Naive B cell (primary cell): ENCODE measurements around the gene S100A2. TPM values are rescaled to one million over a fixed set of nuclear protein-coding genes. Genes with fewer than 3 reads are reported as not detected.

Experiments used
- ATAC-seq, 2 donors: fragments of 150-1000 bp; cut with Tn5 transposase; 2 replicates each; pipeline ENCODE4 v1.10.0; 2021; ENCODE audit warnings: low read depth in 2 of 2, mild to moderate bottlenecking in 2 of 2, moderate library complexity in 2 of 2
- DNase-seq: peaks from one replicate; pipeline ENCODE4 v3.0.0; 2022
- H3K27ac Mint-ChIP-seq, 6 donors: one replicate each; pipeline ENCODE4 v1.8.0; 2020 to 2022; ENCODE audit warnings: mild to moderate bottlenecking in 6 of 6, mixed read lengths in 6 of 6, moderate library complexity in 5 of 6, inconsistent platforms in 2 of 6
- H3K27me3 Mint-ChIP-seq, 3 donors: one replicate each; pipeline ENCODE4 v1.8.0; 2021 to 2022; ENCODE audit warnings: mixed read lengths in 3 of 3, mild to moderate bottlenecking in 1 of 3
- H3K36me3 Mint-ChIP-seq, 2 donors: one replicate each; pipeline ENCODE4 v1.8.0; 2020 to 2022; ENCODE audit warnings: mixed read lengths in 2 of 2, inconsistent platforms in 1 of 2, mild to moderate bottlenecking in 1 of 2
- H3K4me1 Mint-ChIP-seq, 3 donors: one replicate each; pipeline ENCODE4 v1.8.0; 2020 to 2022; ENCODE audit warnings: mixed read lengths in 3 of 3, inconsistent platforms in 1 of 3, mild to moderate bottlenecking in 1 of 3, moderate library complexity in 1 of 3
- H3K4me3 Mint-ChIP-seq, 8 donors: one replicate each; pipeline ENCODE4 v1.8.0; 2020 to 2022; ENCODE audit warnings: mild to moderate bottlenecking in 8 of 8, mixed read lengths in 8 of 8, moderate library complexity in 8 of 8, inconsistent platforms in 2 of 8
- H3K9me3 Mint-ChIP-seq, 7 donors: one replicate each; pipeline ENCODE4 v1.8.0; 2020 to 2022; ENCODE audit warnings: mixed read lengths in 7 of 7, mild to moderate bottlenecking in 5 of 7, inconsistent platforms in 2 of 7, moderate library complexity in 1 of 7
- polyA plus RNA-seq, 6 donors: library from polyadenylated mRNA; unstranded; fragments of 300-500 nt; fragmentation: Illumina TruSeq; gene quantifications; one replicate each; pipeline ENCODE4 v1.2.3, GENCODE V29; 2021; ENCODE audit warnings: low read depth in 6 of 6

The S100A2 gene
- not detected for polyA plus RNA-seq

DNA sequence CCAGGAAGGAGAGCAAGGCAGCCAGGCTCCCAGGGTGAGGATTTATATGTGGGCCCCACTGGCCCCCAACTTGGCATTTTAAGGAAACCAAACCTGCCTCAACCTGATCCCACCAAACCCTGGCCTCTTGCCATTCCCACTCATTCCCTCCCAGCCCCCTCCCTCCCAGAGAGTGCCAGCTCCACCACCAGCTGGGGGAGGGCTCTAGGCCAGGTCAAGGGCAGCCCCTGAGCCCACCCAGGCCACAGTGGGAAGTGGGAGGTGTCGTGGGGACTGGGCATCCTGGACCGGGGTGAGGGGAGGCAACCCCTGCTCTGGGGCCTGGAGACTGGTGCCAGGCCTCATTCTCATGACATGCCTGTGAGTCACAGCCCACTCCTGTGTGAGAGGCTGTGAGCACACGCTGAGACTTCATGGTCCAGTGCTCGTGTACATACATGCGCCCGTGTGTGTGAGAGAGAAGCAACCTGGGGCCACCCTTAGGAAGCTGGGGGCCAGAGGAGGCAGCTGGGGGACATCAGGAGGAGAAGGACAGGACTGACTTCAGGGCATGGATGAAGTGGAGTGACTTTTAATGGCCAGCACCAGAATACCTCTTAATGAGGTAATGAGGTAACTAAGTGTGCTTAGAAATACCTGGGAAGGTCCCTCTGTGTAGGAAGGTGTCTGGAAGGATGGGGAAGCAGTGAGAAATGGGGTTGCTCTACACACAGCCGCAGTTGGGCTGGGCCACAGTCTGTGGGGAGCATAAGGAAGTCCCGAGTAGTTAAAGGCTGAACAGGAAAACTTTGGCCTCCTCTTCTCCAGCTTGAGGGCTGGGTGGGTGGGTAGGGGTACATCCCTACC lies at the start of gene S100A2:
Gene S100A2, minus strand, starts transcription at position 316 of the 846 bp plus-strand sequence. CDS start 1,967 bp downstream, outside the sequence.
- Mint-ChIP-seq H3K9me3 (no peaks in the 10 kb centered on the region), H3K27ac (peak within 1 kb of the TSS; percentile 72 to 94 (median 81)), H3K4me3 (peak within 1 kb of the TSS in 3 of 8 donors; percentile 19 to 61 (median 36)), H3K27me3 (peaks cover 0 to 16% (median 11%) of the 10 kb centered on the region in 3 donors), H3K4me1 (peaks cover 20 to 26% (median 24%) of the 10 kb centered on the region in 3 donors), H3K36me3 (no peaks in the 10 kb centered on the region)
- ATAC-seq (peak; percentile 70 to 75), DNase-seq (no peak)

DNA sequence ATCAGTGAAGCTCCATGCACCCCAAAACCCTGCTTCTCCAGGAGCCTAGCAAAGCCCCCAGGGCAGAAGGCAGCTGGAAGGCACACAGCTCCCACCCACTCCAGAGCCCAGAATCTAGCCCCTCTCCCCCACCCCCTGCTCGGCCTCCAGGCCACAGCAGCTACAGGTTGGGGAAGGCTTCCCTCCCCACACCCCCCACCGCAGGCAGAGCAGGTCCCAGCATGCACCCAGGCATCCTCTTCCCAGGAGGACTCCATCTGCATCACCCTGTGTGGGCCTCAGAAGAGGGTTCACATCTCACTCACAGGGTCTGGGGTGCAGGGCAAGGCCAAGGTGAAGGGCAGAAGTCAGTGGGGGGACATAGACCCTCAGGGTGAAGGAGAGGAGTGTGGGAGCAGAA lies 49.8 kb upstream of the S100A2 start:
- DNase-seq: no peak
- ATAC-seq: no peak
- no peak overlapping the region for H3K4me3 Mint-ChIP-seq
- H3K4me1 Mint-ChIP-seq: peaks cover 0 to 11% (median 0%) of the 10 kb centered on the region in 3 donors
- H3K9me3 Mint-ChIP-seq: peaks cover 0 to 2% (median 0%) of the 10 kb centered on the region in 7 donors
- H3K27me3 Mint-ChIP-seq: no peaks in the 10 kb centered on the region
- H3K27ac Mint-ChIP-seq: no peak overlapping the region
- no peaks in the 10 kb centered on the region for H3K36me3 Mint-ChIP-seq

DNA sequence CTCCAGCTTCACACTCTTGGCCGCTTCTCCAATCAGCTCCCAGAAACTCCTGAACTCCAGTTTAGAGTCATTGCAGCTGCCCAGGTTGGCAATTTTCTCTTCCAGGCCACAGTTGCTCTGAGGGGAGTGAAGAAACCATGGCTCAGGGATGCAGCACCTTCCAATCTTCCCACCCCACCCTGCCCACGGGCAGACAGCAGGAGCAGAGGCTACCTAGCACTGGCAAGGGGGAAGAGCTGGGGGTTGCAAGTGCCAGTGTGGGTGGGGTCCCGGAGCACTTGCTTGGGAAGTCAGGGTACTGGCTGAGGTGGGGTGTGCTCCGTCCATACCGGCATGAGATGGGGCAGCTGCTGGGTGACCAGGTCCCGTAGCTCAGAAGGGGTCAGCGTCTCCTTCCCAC lies 49.3 kb upstream of the S100A2 start:
- H3K4me1 Mint-ChIP-seq: peaks cover 0 to 11% (median 0%) of the 10 kb centered on the region in 3 donors
- H3K4me3 Mint-ChIP-seq: no peak overlapping the region
- H3K9me3 Mint-ChIP-seq: peaks cover 0 to 2% (median 0%) of the 10 kb centered on the region in 7 donors
- no peaks in the 10 kb centered on the region for H3K36me3 Mint-ChIP-seq
- no peaks in the 10 kb centered on the region for H3K27me3 Mint-ChIP-seq
- no peak overlapping the region for H3K27ac Mint-ChIP-seq
- ATAC-seq (no peak), DNase-seq (no peak)

DNA sequence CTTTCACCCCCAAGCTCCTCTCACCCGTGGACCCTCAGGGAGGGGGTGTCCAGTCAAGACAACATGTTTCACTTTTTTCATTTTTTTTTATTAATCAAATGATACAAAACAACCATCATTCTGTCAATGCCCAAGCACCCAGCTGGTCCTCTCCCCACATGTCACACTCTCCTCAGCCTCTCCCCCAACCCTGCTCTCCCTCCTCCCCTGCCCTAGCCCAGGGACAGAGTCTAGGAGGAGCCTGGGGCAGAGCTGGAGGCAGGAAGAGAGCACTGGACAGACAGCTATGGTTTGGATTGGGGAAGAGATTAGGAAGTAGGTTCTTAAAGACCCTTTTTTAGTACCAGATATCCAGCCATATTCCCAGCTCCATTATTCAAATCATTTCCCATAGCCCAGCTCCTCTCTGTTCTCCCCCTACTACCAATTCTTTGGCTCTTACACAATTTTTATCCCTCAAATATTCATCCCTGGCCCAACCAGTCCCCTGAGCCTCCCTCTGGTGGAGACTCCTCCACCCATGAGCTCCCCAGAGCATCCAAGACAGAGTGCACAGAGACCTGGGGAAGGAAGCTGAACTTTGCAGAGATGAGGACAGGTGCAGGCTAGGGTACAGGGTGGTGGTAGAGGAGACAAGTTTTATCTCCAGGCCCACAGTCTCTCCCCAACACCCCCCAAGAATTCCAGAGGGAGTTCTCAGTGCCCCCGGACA lies 48.7 kb upstream of the S100A2 start:
- peaks cover 0 to 11% (median 0%) of the 10 kb centered on the region in 3 donors for H3K4me1 Mint-ChIP-seq
- no peaks in the 10 kb centered on the region for H3K27me3 Mint-ChIP-seq
- no peaks in the 10 kb centered on the region for H3K9me3 Mint-ChIP-seq
- ATAC-seq (no peak), DNase-seq (no peak)
- H3K36me3 Mint-ChIP-seq: no peaks in the 10 kb centered on the region
- H3K27ac Mint-ChIP-seq: peak overlapping the region in 2 of 6 donors; percentile 49 to 78
- no peak overlapping the region for H3K4me3 Mint-ChIP-seq

DNA sequence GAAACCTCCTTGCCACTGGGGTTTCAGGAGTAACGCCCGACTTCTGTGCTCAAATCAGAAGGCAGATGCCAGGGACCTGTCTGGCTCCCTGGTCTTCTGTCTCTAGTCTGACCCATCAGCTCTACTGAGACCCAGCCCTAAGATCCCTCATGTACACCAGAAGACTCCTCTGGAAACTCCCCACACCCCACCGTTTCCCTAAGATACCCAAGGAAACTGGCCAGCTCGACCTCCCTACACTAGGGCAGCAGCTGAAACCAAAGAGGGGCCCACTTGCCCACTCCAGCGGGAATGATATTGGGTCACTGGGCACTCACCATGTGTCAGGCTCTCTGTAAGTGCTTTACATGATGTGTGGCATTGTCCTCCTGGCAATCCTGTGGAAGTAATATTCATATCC lies 47.8 kb upstream of the S100A2 start:
- H3K4me3 Mint-ChIP-seq: no peak overlapping the region
- H3K4me1 Mint-ChIP-seq: peaks cover 0 to 11% (median 0%) of the 10 kb centered on the region in 3 donors
- H3K36me3 Mint-ChIP-seq: no peaks in the 10 kb centered on the region

DNA sequence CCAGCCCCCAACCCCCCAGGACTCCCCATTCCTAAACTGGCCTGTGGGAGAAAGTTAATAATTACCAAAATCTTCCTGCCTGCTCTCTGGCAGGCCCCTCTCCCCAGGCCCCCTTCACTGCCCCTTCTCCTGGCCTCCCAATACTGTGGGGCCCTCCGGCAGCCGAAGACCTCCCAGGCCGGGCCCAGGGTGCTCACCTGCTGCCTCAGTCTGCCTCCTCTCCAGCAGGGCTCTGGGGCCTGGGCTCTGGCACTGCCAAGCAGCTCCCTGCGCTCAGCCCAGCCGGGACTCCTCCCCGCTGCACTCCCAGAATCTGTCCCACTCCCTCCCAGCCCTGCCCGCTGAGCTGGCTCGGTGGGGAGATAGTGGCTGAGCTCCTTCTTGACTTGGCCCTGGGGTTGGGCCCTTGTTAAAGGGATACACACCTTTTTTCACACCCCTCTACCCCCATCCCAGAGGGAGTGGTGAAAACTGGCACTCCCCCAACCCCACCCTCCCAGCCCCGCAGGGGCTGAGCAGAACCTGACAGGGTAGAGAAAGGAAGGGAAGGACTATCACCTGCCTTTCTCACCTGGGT lies 47.2 kb upstream of the S100A2 start, which contains the start of gene S100A16:
Gene S100A16, minus strand, starts transcription at position 383 of the 577 bp plus-strand sequence. CDS start 4,986 bp downstream, outside the sequence.
- Mint-ChIP-seq H3K4me3 (peak within 1 kb of the TSS in 1 of 8 donors; percentile 29), H3K9me3 (no peaks in the 10 kb centered on the region), H3K36me3 (no peaks in the 10 kb centered on the region), H3K4me1 (peaks cover 0 to 9% (median 0%) of the 10 kb centered on the region in 3 donors), H3K27ac (peak within 1 kb of the TSS in 4 of 6 donors; percentile 49 to 80 (median 64)), H3K27me3 (no peaks in the 10 kb centered on the region)
- ATAC-seq: no peak
- no peak for DNase-seq

More for the DNA sequence above, 47.8 kb upstream of the S100A2 start:
- Mint-ChIP-seq H3K27me3 (no peaks in the 10 kb centered on the region), H3K9me3 (no peaks in the 10 kb centered on the region), H3K27ac (no peak overlapping the region)
- DNase-seq (no peak), ATAC-seq (no peak)

DNA sequence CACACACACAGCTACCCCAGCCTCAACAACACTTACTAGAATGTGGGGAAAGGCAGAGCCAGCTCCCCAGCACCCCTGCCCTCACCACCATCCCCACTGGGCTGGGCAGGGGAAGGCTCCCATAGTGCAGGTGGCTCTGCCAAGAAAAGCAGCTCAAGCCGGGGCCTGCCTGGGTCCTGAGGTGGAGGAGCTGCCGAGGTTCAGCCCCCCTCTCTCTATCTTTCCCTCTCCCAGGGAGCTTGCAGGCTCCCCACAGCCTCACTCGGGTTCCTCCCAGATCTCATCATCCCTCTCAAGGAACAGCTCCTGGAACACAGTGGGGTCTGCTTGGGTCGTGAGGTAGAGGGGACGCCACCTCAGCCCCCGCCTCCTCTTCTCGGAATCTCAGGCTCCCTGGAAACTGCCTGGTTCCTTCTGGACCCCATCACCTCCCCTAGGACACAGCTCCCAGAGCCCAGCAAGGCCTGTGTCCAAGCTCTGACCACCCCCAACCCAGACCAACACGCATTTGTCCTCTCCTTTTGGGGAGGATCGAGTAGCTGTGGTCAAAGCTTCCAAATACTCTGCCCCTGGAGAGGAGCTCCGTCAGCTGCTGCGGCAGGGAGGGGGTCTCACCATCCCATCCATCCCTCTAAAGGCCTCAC lies 46.6 kb upstream of the S100A2 start:
- DNase-seq (no peak), ATAC-seq (no peak)
- Mint-ChIP-seq H3K4me3 (peak overlapping the region in 1 of 8 donors; percentile 5), H3K27ac (peak overlapping the region in 3 of 6 donors; percentile 56 to 80 (median 72)), H3K4me1 (peaks cover 0 to 4% (median 0%) of the 10 kb centered on the region in 3 donors), H3K36me3 (no peaks in the 10 kb centered on the region), H3K9me3 (no peaks in the 10 kb centered on the region), H3K27me3 (no peaks in the 10 kb centered on the region)

DNA sequence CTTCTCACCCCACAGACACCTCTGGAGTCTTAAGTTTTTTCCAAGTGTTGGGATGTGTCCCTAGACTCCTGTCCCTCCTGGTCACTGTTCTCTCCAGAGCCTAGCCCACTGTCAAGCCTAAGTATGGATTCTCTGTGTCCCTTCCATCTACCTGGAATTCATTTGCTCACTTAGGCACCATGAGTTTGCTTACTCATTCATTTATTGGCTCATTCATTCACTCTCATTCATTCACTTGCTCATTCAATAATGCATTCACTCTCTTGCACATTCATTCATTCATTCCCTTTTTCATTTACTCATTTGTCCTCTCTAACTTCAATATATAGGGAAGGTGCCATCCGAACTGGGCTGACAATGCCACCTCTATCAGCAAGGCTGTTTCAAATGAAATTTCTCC lies 45.7 kb upstream of the S100A2 start:
- Mint-ChIP-seq H3K36me3 (no peaks in the 10 kb centered on the region), H3K4me3 (no peak overlapping the region), H3K9me3 (no peaks in the 10 kb centered on the region), H3K27ac (peak overlapping the region in 2 of 6 donors; percentile 6 to 17), H3K27me3 (no peaks in the 10 kb centered on the region), H3K4me1 (no peaks in the 10 kb centered on the region)
- DNase-seq: no peak
- ATAC-seq: no peak

DNA sequence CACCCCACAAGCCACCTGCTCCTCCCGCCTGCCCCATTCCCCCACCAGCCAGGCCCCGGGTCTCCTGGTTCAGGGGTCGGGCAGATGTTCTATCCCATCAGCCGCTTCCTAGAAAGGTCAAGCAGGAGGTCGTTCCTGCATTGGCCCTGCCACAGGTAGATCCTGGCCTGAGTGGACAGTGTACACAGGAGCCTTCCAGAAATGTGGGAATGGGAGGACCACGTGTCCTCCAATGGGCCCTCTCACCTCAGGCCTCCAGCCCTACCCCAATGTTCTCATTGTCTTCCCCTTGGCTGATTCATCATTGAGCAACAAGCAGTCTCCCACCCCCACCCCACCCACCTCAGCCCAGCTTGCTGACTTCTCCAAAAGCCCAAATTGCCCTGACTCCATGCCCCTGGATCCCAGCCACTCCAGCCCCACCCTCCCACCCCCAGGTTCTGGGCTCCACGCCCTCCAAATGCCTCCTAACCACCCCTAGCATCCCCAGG lies 45.2 kb upstream of the S100A2 start:
- Mint-ChIP-seq H3K27ac (no peak overlapping the region), H3K4me1 (no peaks in the 10 kb centered on the region), H3K36me3 (no peaks in the 10 kb centered on the region), H3K9me3 (no peaks in the 10 kb centered on the region), H3K27me3 (no peaks in the 10 kb centered on the region), H3K4me3 (no peak overlapping the region)
- DNase-seq: no peak
- ATAC-seq: no peak

DNA sequence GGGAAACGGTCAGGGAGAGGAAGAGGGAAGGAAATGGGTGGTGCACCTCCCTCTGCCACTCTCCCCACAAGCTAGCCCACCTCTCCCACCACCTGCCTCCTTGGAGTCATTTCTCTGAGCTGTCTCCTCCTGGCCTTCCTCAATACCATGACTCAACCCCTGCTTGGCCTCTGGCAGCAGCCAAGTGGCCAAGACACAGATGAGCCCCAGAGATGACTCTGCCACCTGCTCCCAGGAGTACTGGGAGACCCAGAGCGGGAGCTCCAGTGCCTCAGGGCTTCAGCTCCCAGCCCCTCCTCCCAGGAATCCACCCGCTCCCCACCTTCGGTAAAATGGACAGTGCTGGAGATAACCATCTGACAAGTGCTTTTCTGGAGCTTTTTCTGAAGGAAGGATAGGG lies 44.7 kb upstream of the S100A2 start:
- Mint-ChIP-seq H3K4me3 (no peak overlapping the region), H3K27ac (no peak overlapping the region), H3K36me3 (no peaks in the 10 kb centered on the region), H3K27me3 (no peaks in the 10 kb centered on the region), H3K9me3 (no peaks in the 10 kb centered on the region), H3K4me1 (no peaks in the 10 kb centered on the region)
- ATAC-seq (no peak), DNase-seq (no peak)

DNA sequence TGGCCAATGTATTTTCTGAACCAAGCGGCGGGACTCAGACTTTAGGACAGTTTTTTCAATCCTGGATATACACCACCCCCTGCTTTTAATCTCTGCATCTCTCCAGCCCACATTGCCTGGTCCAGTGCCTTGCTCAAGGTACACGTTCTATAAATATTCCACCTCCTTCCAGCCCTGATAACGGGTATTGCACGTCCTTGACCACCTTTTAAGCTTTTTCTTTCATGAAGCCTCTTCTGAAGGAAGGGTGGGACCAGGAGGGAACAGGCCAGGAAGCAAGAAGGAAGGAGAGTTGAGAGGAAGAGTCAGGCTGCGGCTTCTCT lies 43.9 kb upstream of the S100A2 start:
- Mint-ChIP-seq H3K27me3 (no peaks in the 10 kb centered on the region), H3K9me3 (no peaks in the 10 kb centered on the region), H3K27ac (no peak overlapping the region), H3K36me3 (no peaks in the 10 kb centered on the region), H3K4me3 (no peak overlapping the region), H3K4me1 (no peaks in the 10 kb centered on the region)
- DNase-seq: no peak
- no peak for ATAC-seq

DNA sequence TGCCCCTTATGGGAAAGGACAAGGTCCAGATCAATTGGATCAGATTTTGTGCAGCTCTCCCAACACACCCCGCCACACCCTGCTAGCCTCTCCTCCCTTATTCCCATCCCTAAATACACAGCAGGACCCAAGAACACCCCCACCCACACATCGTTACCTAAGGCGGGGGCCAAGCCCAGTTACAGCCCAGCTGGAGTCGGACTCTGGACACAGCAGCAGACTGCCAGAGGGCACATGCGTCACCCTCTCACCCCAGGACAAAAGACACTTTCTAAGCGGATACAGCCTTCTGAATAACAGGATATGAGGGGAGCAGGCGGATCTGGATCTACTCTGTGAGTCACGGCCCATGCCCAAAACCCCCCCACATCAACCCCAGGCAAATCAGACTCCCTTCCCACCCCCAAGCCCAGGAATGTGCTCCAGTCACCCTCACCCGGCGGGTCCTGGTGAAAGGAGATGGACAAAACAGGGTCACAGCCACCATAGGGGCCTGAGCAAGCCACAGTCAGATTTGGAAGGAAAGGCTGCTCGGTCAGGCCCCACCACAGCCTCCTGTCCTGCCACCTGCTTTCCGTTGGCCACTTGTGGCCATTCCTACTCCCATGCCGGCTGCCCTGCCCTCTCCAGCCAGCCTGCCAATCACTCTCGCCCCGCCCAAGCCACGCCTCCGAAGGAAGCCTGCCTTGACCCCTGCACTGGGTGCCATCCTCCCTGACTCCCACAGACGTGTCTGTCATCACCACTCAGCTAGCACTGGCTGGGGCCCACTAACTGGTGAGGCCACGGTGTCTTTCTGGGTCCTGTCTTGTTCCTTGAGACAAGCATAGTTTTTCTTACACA lies 43.3 kb upstream of the S100A2 start:
- H3K4me1 Mint-ChIP-seq: no peaks in the 10 kb centered on the region
- H3K9me3 Mint-ChIP-seq: no peaks in the 10 kb centered on the region
- H3K27ac Mint-ChIP-seq: peak overlapping the region in 1 of 6 donors; percentile 16
- no peaks in the 10 kb centered on the region for H3K36me3 Mint-ChIP-seq
- no peak for DNase-seq
- ATAC-seq: no peak
- no peaks in the 10 kb centered on the region for H3K27me3 Mint-ChIP-seq
- H3K4me3 Mint-ChIP-seq: no peak overlapping the region
